ENCODE measurements around the gene LDLRAD4. TPM values are rescaled to one million over a fixed set of nuclear protein-coding genes. Genes with fewer than 3 reads are reported as not detected.

LDLRAD4 gene
- total and polyA plus RNA-seq, 2 donors (not counting 1 experiment from before 2014, with no cell fraction given): 13.9 to 35.7 TPM

GRCh38 chr18:13658436-13659204 lies 440.1 kb downstream of the LDLRAD4 start:
- intact Hi-C loops (cut with micrococcal nuclease): no loop called here
- POLR2A ChIA-PET: no interaction called here

More at GRCh38 chr18:13658436-13659204, 440.1 kb downstream of the LDLRAD4 start:
- Mint-ChIP-seq H3K4me1 (no peaks in the 10 kb centered on the region), H3K27me3 (peaks cover 3% of the 10 kb centered on the region), H3K9me3 (ENCODE audit: insufficient read depth) (no peaks in the 10 kb centered on the region), H3K27ac (no peak overlapping the region), H3K4me3 (no peak overlapping the region)
- no peak overlapping the region for H2AFZ ChIP-seq (ENCODE audit: insufficient read depth, low read depth, low read length, poor library complexity, severe bottlenecking)
- TF ChIP-seq EZH2 (IDR thresholded peaks at IDR 0.05; ENCODE audit: borderline replicate concordance, insufficient read depth, low read depth, low read length, poor library complexity, severe bottlenecking): no peak
- no peak for TF ChIP-seq CTCF (IDR thresholded peaks at IDR 0.05)
- no peaks in the 10 kb centered on the region for H3K36me3 ChIP-seq (replicated peaks in 1 of 2; ENCODE audit: control extremely low read depth in 1 of 2, control insufficient read depth in 1 of 2, extremely low read depth in 1 of 2, insufficient read depth in 2 of 2, low read length in 1 of 2)
- CTCF ChIA-PET: no interaction called here
- no peak for DNase-seq
- no peaks in the 10 kb centered on the region for H3K9me3 ChIP-seq (ENCODE audit: control extremely low read depth in 1 of 3, control insufficient read depth in 2 of 3, insufficient read depth in 1 of 3, low read length in 2 of 3)
- no peaks in the 10 kb centered on the region for H4K20me1 ChIP-seq (ENCODE audit: control insufficient read depth, insufficient read depth, low read length, poor library complexity, severe bottlenecking)
- WGBS (ENCODE audit: insufficient coverage): 100% methylated on average over 5 of the region's 8 CpGs
- no peak overlapping the region for H3K27ac ChIP-seq (ENCODE audit: low read length in 2 of 2)
- H3K4me3 ChIP-seq (ENCODE audit: control extremely low read depth in 1 of 5, extremely low read depth in 1 of 5, insufficient read depth in 1 of 5, low read depth in 2 of 5, low read length in 4 of 5): no peak overlapping the region
- no peak for ATAC-seq (ENCODE audit: low read depth)
- H3K9ac ChIP-seq (ENCODE audit: low read length): no peak overlapping the region
- no peak overlapping the region for H3K4me2 ChIP-seq (replicated peaks; ENCODE audit: low read depth, low read length, poor library complexity, severe bottlenecking)
- H3K4me1 ChIP-seq (ENCODE audit: control insufficient read depth in 2 of 2, insufficient read depth in 2 of 2, low read length in 2 of 2): no peaks in the 10 kb centered on the region
- H3K27me3 ChIP-seq (replicated peaks in 1 of 4; ENCODE audit: control extremely low read depth in 1 of 4, control insufficient read depth in 3 of 4, insufficient read depth in 4 of 4, low read length in 3 of 4): no peaks in the 10 kb centered on the region
- no peaks in the 10 kb centered on the region for H3K79me2 ChIP-seq (ENCODE audit: control insufficient read depth, insufficient read depth, low read length)
